Esophagus squamous epithelium (tissue), 5 donors: ENCODE measurements around the gene OR2T3. TPM values are rescaled to one million over a fixed set of nuclear protein-coding genes. Genes with fewer than 3 reads are reported as not detected.
"Not testable (repeated sequence)": the region's sequence is repeated elsewhere in the genome, so short reads cannot be mapped to it uniquely, and the experiment has no call there.

Experiments used
- DNase-seq: peaks from one replicate; lab custom pipeline; 2025; lab: John Stamatoyannopoulos, UW
- H3K27ac ChIP-seq, 4 donors: fragments of 200-600 bp; sonication (generic); one replicate each; pipeline ENCODE4 v1.5.1; 2016 to 2019; ENCODE audit warnings: mild to moderate bottlenecking in 1 of 4
- H3K27me3 ChIP-seq, 4 donors: fragments of 200-600 bp; sonication (generic); 1 replicate in 3 of 4; 2 replicates in 1 of 4; pipeline versions ENCODE4 v1.5.1 to v1.6.0; 2017 to 2021; ENCODE audit warnings: antibody characterized with exemption in 1 of 4
- H3K36me3 ChIP-seq, 3 donors: fragments of 200-600 bp; sonication (generic); one replicate each; pipeline ENCODE4 v1.5.1; 2016 to 2019
- H3K4me1 ChIP-seq, 3 donors: fragments of 200-600 bp; sonication (generic); one replicate each; pipeline ENCODE4 v1.5.1; 2017 to 2019
- H3K4me3 ChIP-seq, 4 donors: fragments of 200-600 bp; sonication (generic); 1 replicate in 3 of 4; 2 replicates in 1 of 4; pipeline ENCODE4 v1.5.1; 2016 to 2019; ENCODE audit warnings: mild to moderate bottlenecking in 2 of 4, moderate library complexity in 1 of 4
- H3K9me3 ChIP-seq, 3 donors: fragments of 200-600 bp; sonication (generic); one replicate each; pipeline ENCODE4 v1.5.1; 2016 to 2019
- WGBS, 2 donors: methylation state at CpG; one replicate each; pipeline ENCODE4 v1.1.5; 2018; 5-methylcytosine and 5-hydroxymethylcytosine counted together
- intact Hi-C: fragments of 100-400 bp; cut with DNase I; formaldehyde crosslinking; loops from one replicate; pipeline ENCODE4 v1.15.0; 2022
- total RNA-seq, 4 donors: library from RNA; depleted of rRNA; stranded (reverse); fragments of >200 nt; gene quantifications; one replicate each; pipeline ENCODE4 v1.1.0, GENCODE V29; 2016
- donor health status: DM: yes; HTN: yes; CAD: no.

OR2T3 gene, protein sequence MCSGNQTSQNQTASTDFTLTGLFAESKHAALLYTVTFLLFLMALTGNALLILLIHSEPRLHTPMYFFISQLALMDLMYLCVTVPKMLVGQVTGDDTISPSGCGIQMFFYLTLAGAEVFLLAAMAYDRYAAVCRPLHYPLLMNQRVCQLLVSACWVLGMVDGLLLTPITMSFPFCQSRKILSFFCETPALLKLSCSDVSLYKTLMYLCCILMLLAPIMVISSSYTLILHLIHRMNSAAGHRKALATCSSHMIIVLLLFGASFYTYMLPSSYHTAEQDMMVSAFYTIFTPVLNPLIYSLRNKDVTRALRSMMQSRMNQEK
- total RNA-seq = not detected

DNA sequence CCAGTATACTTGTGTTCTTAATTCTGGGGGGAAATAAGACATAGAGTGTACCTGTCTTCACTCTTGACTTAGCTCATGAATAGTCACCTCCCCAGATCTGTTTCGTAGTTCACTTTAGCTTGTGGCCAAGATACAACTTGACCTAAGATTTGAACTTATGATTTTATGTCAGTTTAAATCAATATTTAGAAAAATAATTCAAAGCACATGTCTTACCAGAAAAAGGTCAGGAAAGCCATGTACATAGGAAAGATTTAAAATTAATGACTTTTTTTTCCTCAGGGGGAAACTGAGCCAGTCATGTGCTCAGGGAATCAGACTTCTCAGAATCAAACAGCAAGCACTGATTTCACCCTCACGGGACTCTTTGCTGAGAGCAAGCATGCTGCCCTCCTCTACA, at the start of gene OR2T3:
Gene OR2T3, plus strand, starts transcription at position 301 of the 400 bp plus-strand sequence. Its CDS starts 0 bp downstream, at position 301.
- H3K27ac ChIP-seq, DNase-seq, H3K9me3 ChIP-seq, H3K4me3 ChIP-seq, H3K27me3 ChIP-seq, H3K36me3 ChIP-seq, intact Hi-C loops, H3K4me1 ChIP-seq: not testable (repeated sequence)
- 64 to 70% methylated on average over 1 to 2 of the region's 2 CpGs for WGBS, 2 donors

DNA sequence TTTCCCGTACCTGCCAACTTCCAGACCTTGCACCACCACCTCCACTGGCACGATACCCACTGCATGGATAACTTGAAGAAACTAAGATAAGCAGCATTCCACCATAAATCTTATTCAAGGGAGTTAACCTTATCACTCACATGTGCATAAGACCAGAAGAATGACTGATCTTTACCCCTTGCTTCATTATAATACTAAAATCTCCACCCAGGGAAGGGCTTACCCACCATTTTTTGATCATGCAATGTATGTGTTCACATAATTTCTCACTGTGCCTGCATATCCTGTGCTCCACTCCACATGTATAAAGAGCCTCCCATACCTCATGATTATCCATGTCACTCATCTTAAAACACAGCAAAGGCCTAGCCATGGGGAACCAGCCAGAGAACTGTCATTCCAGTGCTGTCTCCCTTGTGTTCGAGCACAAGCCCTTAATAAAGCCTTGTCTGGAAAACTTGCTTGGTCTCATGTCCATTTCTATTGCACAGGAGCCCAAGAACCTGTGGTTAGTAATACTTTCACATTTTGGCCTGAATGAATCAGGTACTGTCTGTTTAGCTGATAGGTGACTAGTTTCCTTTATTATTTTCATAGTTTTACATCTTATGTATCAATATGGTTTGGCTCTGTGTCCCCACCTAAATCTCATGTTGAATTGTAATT, 45.5 kb upstream of the OR2T3 start:
- H3K4me3 ChIP-seq, H3K27ac ChIP-seq, H3K27me3 ChIP-seq, DNase-seq, intact Hi-C loops, H3K36me3 ChIP-seq, H3K4me1 ChIP-seq, H3K9me3 ChIP-seq: not testable (repeated sequence)
- 60 to 63% methylated on average over 3 of the region's 3 CpGs for WGBS, 2 donors

DNA sequence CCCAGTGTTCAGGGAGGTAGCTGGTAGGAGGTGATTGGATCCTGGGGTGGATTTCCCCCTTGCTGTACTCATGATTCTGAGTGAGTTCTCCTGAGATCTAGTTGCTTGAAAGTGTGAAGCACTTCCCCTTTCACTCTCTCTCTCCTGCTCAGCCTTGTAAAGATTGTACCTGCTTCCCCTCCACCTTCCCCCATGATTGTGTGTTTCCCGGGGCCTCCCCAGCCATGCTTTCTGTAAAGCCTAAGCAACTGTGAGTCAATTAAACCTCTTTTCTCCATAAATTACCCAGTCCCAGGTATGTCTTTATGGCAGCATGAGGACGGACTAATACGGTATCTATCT, 45.0 kb upstream of the OR2T3 start:
- intact Hi-C loops, H3K4me3 ChIP-seq, DNase-seq, H3K9me3 ChIP-seq, H3K36me3 ChIP-seq, H3K27ac ChIP-seq, H3K4me1 ChIP-seq, H3K27me3 ChIP-seq: not testable (repeated sequence)
- 60% methylated on average over 3 of the region's 3 CpGs for WGBS, 2 donors

GRCh38 chr1:248431683-248432082, 41.5 kb upstream of the OR2T3 start:
- intact Hi-C loops, H3K4me1 ChIP-seq, H3K36me3 ChIP-seq, H3K27me3 ChIP-seq, H3K4me3 ChIP-seq, H3K27ac ChIP-seq, H3K9me3 ChIP-seq, DNase-seq: not testable (repeated sequence)
- WGBS, 2 donors = 56 to 57% methylated on average over 6 to 8 of the region's 11 CpGs

GRCh38 chr1:248432201-248432600, 41.0 kb upstream of the OR2T3 start:
- H3K36me3 ChIP-seq, H3K4me1 ChIP-seq, H3K27ac ChIP-seq, H3K9me3 ChIP-seq, H3K4me3 ChIP-seq, DNase-seq, H3K27me3 ChIP-seq, intact Hi-C loops: not testable (repeated sequence)
- WGBS, 2 donors = 46 to 52% methylated on average over 4 of the region's 4 CpGs

DNA sequence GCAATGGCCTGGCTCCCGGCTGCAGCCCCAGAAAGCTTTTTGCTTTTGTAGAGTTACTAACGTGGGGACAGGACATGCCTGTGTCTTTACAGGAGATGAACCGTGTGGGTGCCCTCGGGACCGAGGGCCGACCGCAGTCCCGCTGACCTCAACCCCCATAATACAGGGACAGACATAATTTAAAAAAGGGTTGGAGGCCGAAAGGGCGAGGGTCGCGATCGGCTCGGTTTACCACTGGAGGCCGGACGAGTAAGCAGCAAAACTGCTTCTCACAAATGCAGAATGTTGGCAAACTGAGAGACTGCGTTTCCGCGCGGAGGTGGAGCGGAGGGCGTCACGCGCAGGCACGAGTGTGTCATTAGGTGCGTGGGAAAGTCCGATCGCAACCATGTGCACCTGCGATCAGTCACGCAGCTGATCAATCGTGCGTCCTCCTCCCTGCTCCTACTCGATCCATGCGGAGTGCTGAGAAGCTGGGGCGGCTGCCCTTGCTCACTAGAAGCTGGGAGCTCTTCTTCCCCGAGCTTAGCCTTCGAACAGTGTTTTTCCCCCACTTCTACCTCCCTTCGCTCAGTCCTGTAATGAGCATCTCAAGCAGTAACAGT, 39.2 kb upstream of the OR2T3 start:
- H3K27me3 ChIP-seq, DNase-seq: not testable (repeated sequence)

DNA sequence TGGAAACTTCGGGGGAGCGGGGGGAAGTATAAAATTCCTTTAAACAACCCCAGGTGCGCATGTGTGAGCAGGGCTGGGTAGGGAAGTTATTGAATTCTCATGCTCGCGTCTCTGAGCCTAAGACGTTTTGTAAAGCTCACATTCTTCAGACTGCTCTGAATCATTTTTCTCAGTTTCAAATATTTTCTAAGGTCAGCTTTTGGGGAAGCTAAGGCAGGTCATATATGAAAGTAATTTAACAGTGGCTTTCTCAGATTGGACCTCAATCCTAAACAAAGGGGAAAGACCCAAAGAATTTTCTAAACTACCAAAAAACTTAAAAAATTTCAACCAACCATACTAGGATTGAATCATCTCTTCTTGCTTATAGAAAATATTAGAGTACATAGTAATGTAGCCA, 38.2 kb upstream of the OR2T3 start:
- H3K36me3 ChIP-seq, H3K4me3 ChIP-seq, H3K4me1 ChIP-seq, intact Hi-C loops, H3K27me3 ChIP-seq, H3K9me3 ChIP-seq, DNase-seq, H3K27ac ChIP-seq: not testable (repeated sequence)
- WGBS, 2 donors = 71 to 82% methylated on average over 5 to 6 of the region's 6 CpGs

More for the DNA sequence above, 39.2 kb upstream of the OR2T3 start:
- H3K4me1 ChIP-seq, H3K9me3 ChIP-seq, H3K4me3 ChIP-seq, H3K27ac ChIP-seq, intact Hi-C loops, H3K36me3 ChIP-seq: not testable (repeated sequence)
- WGBS, 2 donors = 88 to 96% methylated on average over 18 to 31 of the region's 38 CpGs

DNA sequence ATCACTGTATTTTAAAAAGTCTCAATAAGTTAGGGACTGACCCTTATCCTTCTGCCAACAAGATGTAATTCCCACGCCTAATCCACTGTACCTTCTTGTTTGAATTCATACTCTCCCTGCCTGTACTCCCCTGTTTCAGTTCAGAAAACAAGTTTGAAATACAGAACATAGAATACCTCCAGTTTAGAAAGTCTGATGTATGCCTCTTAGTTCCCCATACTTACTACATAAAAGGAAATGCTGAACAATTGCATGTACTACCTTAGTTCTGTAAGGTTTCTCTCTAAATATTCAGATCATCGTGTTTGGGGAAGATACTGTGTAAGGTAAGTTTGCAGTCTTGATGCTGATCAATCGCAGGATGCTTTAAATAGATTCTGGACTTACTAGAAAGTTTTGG, 36.8 kb upstream of the OR2T3 start:
- DNase-seq, H3K4me1 ChIP-seq, H3K27me3 ChIP-seq, H3K4me3 ChIP-seq, intact Hi-C loops, H3K27ac ChIP-seq, H3K9me3 ChIP-seq, H3K36me3 ChIP-seq: not testable (repeated sequence)
- WGBS, 2 donors = 52 to 67% methylated on average over 3 of the region's 3 CpGs

GRCh38 chr1:248438668-248439067, 34.5 kb upstream of the OR2T3 start:
- H3K27me3 ChIP-seq, H3K36me3 ChIP-seq, H3K4me3 ChIP-seq, intact Hi-C loops, H3K4me1 ChIP-seq, DNase-seq, H3K27ac ChIP-seq, H3K9me3 ChIP-seq: not testable (repeated sequence)
- 11 to 20% methylated on average over 1 of the region's 1 CpG for WGBS, 2 donors

DNA sequence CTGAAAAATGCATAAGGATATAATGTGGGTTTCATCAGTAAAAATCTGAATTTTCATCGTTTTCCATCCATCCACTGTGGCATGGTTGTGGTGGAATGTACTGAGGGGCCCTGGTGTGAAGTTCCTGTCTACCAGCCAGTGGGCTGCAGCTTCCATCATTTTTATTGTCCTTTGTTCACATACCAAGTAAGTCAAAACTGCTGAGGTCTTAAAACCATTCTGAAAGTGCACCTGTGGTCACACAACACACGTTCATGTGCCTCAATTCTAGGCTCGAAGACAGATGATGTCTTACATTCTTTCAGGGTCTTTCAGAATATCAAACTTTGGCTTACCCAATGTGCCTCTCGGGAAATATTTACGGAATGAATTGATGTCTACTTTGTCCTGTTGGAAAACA, 33.9 kb upstream of the OR2T3 start:
- H3K27me3 ChIP-seq, DNase-seq, H3K27ac ChIP-seq, H3K36me3 ChIP-seq, H3K4me3 ChIP-seq, H3K9me3 ChIP-seq, intact Hi-C loops, H3K4me1 ChIP-seq: not testable (repeated sequence)
- 55 to 67% methylated on average over 5 of the region's 5 CpGs for WGBS, 2 donors

DNA sequence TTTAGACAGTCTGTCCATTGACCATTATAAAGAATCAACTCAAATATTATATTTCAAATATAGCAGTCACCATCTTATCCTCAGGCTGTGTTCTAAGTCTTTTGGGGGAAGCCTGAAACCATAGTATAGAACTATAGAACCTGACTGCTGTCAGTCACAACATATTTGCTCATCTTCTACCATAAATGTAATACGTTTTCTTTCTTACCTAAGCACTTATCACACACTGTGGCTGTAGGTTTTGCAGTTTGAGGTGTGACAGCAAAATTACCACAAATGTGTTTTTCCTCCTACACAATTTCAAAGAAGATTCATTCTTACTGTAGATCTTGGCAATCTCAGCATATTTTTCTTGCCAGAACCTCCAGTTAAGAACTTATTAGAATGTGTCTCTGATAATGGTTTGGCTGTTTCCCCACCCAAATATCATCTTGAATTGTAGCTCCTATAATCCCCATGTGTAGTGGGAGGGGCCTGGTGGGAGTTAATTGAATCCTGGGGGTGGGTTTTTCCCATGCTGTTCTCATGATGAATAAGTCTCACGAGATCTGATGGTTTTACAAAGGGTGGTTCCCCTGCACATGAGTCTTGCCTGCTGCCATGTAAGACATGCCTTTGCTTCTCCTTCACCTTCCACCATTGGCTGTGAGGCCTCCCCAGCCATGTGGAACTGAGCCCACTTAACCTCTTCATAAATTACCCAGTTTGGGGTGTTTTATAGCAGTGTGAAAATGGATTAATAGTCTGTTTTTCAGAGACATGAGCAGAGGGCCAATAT, 30.5 kb upstream of the OR2T3 start:
- 50 to 67% methylated on average over 1 of the region's 2 CpGs for WGBS, 2 donors
- intact Hi-C loops, H3K4me1 ChIP-seq, H3K36me3 ChIP-seq, H3K27me3 ChIP-seq, H3K27ac ChIP-seq, H3K9me3 ChIP-seq, DNase-seq, H3K4me3 ChIP-seq: not testable (repeated sequence)

- H3K36me3 ChIP-seq = not testable (repeated sequence)
Measured at GRCh38 chr1:248444603-248445002, 28.5 kb upstream of the OR2T3 start.

More at GRCh38 chr1:248444603-248445002, 28.5 kb upstream of the OR2T3 start:
- H3K4me1 ChIP-seq, H3K27ac ChIP-seq, H3K4me3 ChIP-seq, H3K9me3 ChIP-seq, DNase-seq, H3K27me3 ChIP-seq, intact Hi-C loops: not testable (repeated sequence)
- 67 to 76% methylated on average over 4 of the region's 4 CpGs for WGBS, 2 donors
